Neural cell (in vitro differentiated cells): ENCODE measurements around the gene P2RX4. TPM values are rescaled to one million over a fixed set of nuclear protein-coding genes. Genes with fewer than 3 reads are reported as not detected.

Experiments used
- H2AFZ ChIP-seq: fragments of 200-600, 300-800 bp; sonication (generic), shearing (Covaris generic); 2 replicates; pipeline ENCODE4 v1.6.0; 2014; ENCODE audit warnings: low read depth, mild to moderate bottlenecking, antibody characterized with exemption, low read length, moderate library complexity
- H3F3A ChIP-seq: fragments of 200-600 bp; shearing (Covaris generic); 2 replicates; pipeline ENCODE4 v1.6.1; 2016; ENCODE audit warnings: mild to moderate bottlenecking, moderate library complexity, mixed read lengths, antibody characterized with exemption, low read length; ENCODE audit not compliant: insufficient read depth, poor library complexity, severe bottlenecking
- H3K27ac ChIP-seq: fragments of 200-600, 300-800 bp; sonication (generic), shearing (Covaris generic); 2 replicates; pipeline ENCODE4 v1.5.1; 2014; ENCODE audit warnings: mild to moderate bottlenecking, low read length, moderate library complexity
- H3K27me3 ChIP-seq: fragments of 300-800, 200-600 bp; sonication (generic), shearing (Covaris generic); 2 replicates; pipeline ENCODE4 v1.6.0; 2014; ENCODE audit warnings: mild to moderate bottlenecking, low read depth, low read length, moderate library complexity; ENCODE audit not compliant: insufficient read depth
- H3K36me3 ChIP-seq: fragments of 300-800, 200-600 bp; sonication (generic), shearing (Covaris generic); 2 replicates; pipeline ENCODE4 v1.5.1; 2014; ENCODE audit warnings: mild to moderate bottlenecking, antibody characterized with exemption, low read length, moderate library complexity; ENCODE audit not compliant: insufficient read depth
- H3K4me2 ChIP-seq: fragments of 300-800, 200-600 bp; sonication (generic), shearing (Covaris generic); 2 replicates; pipeline ENCODE4 v1.6.0; 2014; ENCODE audit warnings: mild to moderate bottlenecking, low read length
- H3K4me3 ChIP-seq: fragments of 300-800, 200-600 bp; sonication (generic), shearing (Covaris generic); 2 replicates; pipeline ENCODE4 v1.5.1; 2014; ENCODE audit warnings: mild to moderate bottlenecking, low read length, moderate library complexity
- H3K79me2 ChIP-seq: fragments of 200-600 bp; shearing (Covaris generic); replicated peaks from 2 replicates; pipeline ENCODE4 v1.6.0; 2014; ENCODE audit warnings: mild to moderate bottlenecking, low read length, moderate library complexity; ENCODE audit not compliant: insufficient read depth
- H3K9ac ChIP-seq: fragments of 300-800, 200-600 bp; sonication (generic), shearing (Covaris generic); 2 replicates; pipeline ENCODE4 v1.6.1; 2016; ENCODE audit warnings: mild to moderate bottlenecking, low read length, mixed read lengths
- H3K9me2 ChIP-seq: fragments of 200-600 bp; shearing (Covaris generic); 2 replicates; pipeline ENCODE4 v1.6.1; 2016; ENCODE audit warnings: mild to moderate bottlenecking, low read length, mixed read lengths; ENCODE audit not compliant: insufficient read depth
- H3K9me3 ChIP-seq: fragments of 200-600, 300-800 bp; sonication (generic), shearing (Covaris generic); 2 replicates; pipeline ENCODE4 v1.6.1; 2016; ENCODE audit warnings: mild to moderate bottlenecking, mixed run types, low read length, moderate library complexity, mixed read lengths
- H4K20me1 ChIP-seq: fragments of 200-600 bp; shearing (Covaris generic); 2 replicates; pipeline ENCODE4 v1.6.1; 2016; ENCODE audit warnings: mild to moderate bottlenecking, mixed run types; ENCODE audit not compliant: insufficient read depth
- CTCF ChIP-seq: fragments of 450-650 bp; IDR thresholded peaks from 2 replicates; pipeline ENCODE4 v1.5.1; 2014; ENCODE audit warnings: antibody characterized with exemption, mild to moderate bottlenecking, moderate library complexity; ENCODE audit not compliant: poor library complexity, severe bottlenecking
- EP300 ChIP-seq: fragments of 450-650 bp; conservative IDR thresholded peaks from 2 replicates; pipeline ENCODE4 v1.6.1; 2014; ENCODE audit warnings: antibody characterized with exemption, mild to moderate bottlenecking, moderate library complexity; ENCODE audit not compliant: poor library complexity, severe bottlenecking
- EZH2 ChIP-seq: fragments of 200-600, 300-800 bp; shearing (Covaris generic), sonication (generic); IDR thresholded peaks from 2 replicates; pipeline ENCODE4 v1.6.1; 2014; ENCODE audit warnings: antibody characterized with exemption, low read length, borderline replicate concordance, mild to moderate bottlenecking; ENCODE audit not compliant: insufficient read depth, poor library complexity, severe bottlenecking
- MXI1 ChIP-seq: fragments of 450-650 bp; conservative IDR thresholded peaks from 2 replicates; pipeline ENCODE4 v1.6.1; 2014; ENCODE audit warnings: antibody characterized with exemption, mild to moderate bottlenecking; ENCODE audit not compliant: poor library complexity, severe bottlenecking
- POLR2AphosphoS5 ChIP-seq: IDR thresholded peaks from 2 replicates; pipeline ENCODE4 v1.6.1; 2012
- RAD21 ChIP-seq: fragments of 450-650 bp; conservative IDR thresholded peaks from 2 replicates; pipeline ENCODE4 v1.6.1; 2014; ENCODE audit warnings: antibody characterized with exemption, mild to moderate bottlenecking, moderate library complexity
- REST ChIP-seq: IDR thresholded peaks from 2 replicates; pipeline ENCODE4 v1.6.1; 2012; ENCODE audit warnings: borderline replicate concordance
- SMC3 ChIP-seq: fragments of 450-650 bp; conservative IDR thresholded peaks from 2 replicates; pipeline ENCODE4 v1.6.1; 2014; ENCODE audit warnings: antibody characterized with exemption, mild to moderate bottlenecking, moderate library complexity; ENCODE audit not compliant: poor library complexity
- TAF1 ChIP-seq: IDR thresholded peaks from 2 replicates; pipeline ENCODE4 v1.6.1; 2012; ENCODE audit warnings: low read depth
- polyA plus RNA-seq: library from polyadenylated mRNA; depleted of rRNA; stranded (reverse); fragments of >200 nt; gene quantifications from 2 replicates; pipeline ENCODE4 v1.2.3, GENCODE V29; 2014

Gene P2RX4
- polyA plus RNA-seq, 1 donor from 2014 or later, result 5.8 TPM

- Histone ChIP-seq H3K9me3 (no peaks in the 10 kb centered on the region), H2AFZ (no peak overlapping the region), H3K27me3 (no peaks in the 10 kb centered on the region), H3K27ac (no peak overlapping the region), H3K4me3 (no peak overlapping the region), H3K79me2 (no peaks in the 10 kb centered on the region), H3F3A (no peaks in the 10 kb centered on the region), H4K20me1 (no peaks in the 10 kb centered on the region), H3K9ac (no peak overlapping the region), H3K9me2 (no peaks in the 10 kb centered on the region), H3K4me2 (no peak overlapping the region), H3K36me3 (no peaks in the 10 kb centered on the region)
- no peak for TF ChIP-seq SMC3
- TF ChIP-seq EP300, result no peak
- TF ChIP-seq CTCF, result no peak
- no peak for TF ChIP-seq EZH2
- TF ChIP-seq REST, result no peak
- TF ChIP-seq POLR2AphosphoS5, result no peak
- TF ChIP-seq TAF1, result no peak
- TF ChIP-seq RAD21, result no peak
- no peak for TF ChIP-seq MXI1
These were observed 28.7 kb upstream of the P2RX4 start for GRCh38 chr12:121181181-121181580.

GRCh38 chr12:121182222-121182893 lies 27.6 kb upstream of the P2RX4 start:
- H4K20me1 ChIP-seq, result no peaks in the 10 kb centered on the region
- H3K27ac ChIP-seq, result no peak overlapping the region
- no peaks in the 10 kb centered on the region for H3K79me2 ChIP-seq
- H2AFZ ChIP-seq, result no peak overlapping the region
- H3K27me3 ChIP-seq, result no peaks in the 10 kb centered on the region
- TF ChIP-seq REST (no peak), RAD21 (no peak), SMC3 (no peak), MXI1 (no peak), EP300 (no peak), POLR2AphosphoS5 (no peak), TAF1 (no peak), CTCF (no peak), EZH2 (no peak)
- H3F3A ChIP-seq, result no peaks in the 10 kb centered on the region
- H3K4me3 ChIP-seq, result no peak overlapping the region
- no peaks in the 10 kb centered on the region for H3K9me3 ChIP-seq
- H3K9me2 ChIP-seq, result no peaks in the 10 kb centered on the region
- H3K9ac ChIP-seq, result no peak overlapping the region
- no peak overlapping the region for H3K4me2 ChIP-seq
- no peaks in the 10 kb centered on the region for H3K36me3 ChIP-seq
